Measurements from ENCODE around the gene TRNAU1AP. TPM values are rescaled to one million over a fixed set of nuclear protein-coding genes. Genes with fewer than 3 reads are reported as not detected.

TRNAU1AP gene
- total and polyA plus RNA-seq, 2 of the 13 experiments (the other 11 are each of a cell fraction or from before 2014, with no cell fraction given): 29.0 to 42.9 TPM

DNA sequence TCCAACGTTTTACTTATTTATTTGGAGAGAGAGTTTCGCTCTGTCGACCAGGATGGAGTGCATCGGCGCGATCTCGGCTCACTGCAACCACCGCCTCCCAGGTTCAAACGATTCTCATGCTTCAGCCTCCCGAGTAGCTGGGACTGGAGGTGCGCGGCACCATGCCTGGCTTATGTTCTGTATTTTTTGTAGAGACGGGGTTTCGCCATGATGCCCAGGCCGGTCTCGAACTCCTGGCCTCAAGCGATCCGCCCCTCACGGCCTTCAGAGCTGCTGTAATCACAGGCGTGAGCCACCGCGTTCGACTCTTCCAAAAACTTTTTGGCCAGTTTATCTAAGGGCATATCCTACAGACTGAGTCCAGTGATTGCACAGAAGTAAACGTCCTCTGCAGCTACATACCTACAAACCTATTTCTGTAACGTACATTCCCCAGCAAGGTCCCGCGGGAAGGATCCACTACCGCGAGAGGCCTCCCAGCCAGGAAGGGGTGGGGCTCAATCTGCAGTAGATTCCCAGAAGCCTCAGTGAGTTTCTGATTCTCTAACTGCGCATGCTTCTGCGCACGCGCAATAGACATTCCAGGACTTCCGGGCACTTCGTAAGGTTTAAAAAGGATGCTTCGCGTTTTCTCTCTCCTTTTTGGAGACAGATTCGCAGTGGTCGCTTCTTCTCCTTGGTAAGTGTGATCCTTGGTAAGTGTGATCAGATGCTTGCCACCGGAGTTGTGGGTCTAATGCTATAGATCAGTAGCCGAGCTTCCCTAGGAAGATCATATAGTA, 47.3 kb upstream of the TRNAU1AP start, which contains the start of gene RCC1 (continued):
- TF ChIP-seq, protein P1, sequence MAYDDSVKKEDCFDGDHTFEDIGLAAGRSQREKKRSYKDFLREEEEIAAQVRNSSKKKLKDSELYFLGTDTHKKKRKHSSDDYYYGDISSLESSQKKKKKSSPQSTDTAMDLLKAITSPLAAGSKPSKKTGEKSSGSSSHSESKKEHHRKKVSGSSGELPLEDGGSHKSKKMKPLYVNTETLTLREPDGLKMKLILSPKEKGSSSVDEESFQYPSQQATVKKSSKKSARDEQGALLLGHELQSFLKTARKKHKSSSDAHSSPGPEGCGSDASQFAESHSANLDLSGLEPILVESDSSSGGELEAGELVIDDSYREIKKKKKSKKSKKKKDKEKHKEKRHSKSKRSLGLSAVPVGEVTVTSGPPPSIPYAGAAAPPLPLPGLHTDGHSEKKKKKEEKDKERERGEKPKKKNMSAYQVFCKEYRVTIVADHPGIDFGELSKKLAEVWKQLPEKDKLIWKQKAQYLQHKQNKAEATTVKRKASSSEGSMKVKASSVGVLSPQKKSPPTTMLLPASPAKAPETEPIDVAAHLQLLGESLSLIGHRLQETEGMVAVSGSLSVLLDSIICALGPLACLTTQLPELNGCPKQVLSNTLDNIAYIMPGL (CRISPR knock-in tag; IDR thresholded peaks at IDR 0.05; ENCODE audit: borderline replicate concordance in 1 of 2, low read depth in 1 of 2): peak; percentile 61 to 81
- TF ChIP-seq DMAP1 (CRISPR knock-in tag; IDR thresholded peaks at IDR 0.05) (peak; percentile 79), ZNF430 (CRISPR knock-in tag; IDR thresholded peaks at IDR 0.05) (no peak), ZNF264 (CRISPR knock-in tag; IDR thresholded peaks at IDR 0.05) (no peak; the same call in 1 of the 2 replicates), KAT8 (CRISPR knock-in tag; IDR thresholded peaks at IDR 0.05) (peak; percentile 90), ZNF331 (CRISPR knock-in tag; IDR thresholded peaks at IDR 0.05) (peak; percentile 76)
- TF ChIP-seq, protein P2, sequence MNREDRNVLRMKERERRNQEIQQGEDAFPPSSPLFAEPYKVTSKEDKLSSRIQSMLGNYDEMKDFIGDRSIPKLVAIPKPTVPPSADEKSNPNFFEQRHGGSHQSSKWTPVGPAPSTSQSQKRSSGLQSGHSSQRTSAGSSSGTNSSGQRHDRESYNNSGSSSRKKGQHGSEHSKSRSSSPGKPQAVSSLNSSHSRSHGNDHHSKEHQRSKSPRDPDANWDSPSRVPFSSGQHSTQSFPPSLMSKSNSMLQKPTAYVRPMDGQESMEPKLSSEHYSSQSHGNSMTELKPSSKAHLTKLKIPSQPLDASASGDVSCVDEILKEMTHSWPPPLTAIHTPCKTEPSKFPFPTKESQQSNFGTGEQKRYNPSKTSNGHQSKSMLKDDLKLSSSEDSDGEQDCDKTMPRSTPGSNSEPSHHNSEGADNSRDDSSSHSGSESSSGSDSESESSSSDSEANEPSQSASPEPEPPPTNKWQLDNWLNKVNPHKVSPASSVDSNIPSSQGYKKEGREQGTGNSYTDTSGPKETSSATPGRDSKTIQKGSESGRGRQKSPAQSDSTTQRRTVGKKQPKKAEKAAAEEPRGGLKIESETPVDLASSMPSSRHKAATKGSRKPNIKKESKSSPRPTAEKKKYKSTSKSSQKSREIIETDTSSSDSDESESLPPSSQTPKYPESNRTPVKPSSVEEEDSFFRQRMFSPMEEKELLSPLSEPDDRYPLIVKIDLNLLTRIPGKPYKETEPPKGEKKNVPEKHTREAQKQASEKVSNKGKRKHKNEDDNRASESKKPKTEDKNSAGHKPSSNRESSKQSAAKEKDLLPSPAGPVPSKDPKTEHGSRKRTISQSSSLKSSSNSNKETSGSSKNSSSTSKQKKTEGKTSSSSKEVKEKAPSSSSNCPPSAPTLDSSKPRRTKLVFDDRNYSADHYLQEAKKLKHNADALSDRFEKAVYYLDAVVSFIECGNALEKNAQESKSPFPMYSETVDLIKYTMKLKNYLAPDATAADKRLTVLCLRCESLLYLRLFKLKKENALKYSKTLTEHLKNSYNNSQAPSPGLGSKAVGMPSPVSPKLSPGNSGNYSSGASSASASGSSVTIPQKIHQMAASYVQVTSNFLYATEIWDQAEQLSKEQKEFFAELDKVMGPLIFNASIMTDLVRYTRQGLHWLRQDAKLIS (CRISPR knock-in tag; IDR thresholded peaks at IDR 0.05): peak; percentile 97
- TF ChIP-seq, protein P3, sequence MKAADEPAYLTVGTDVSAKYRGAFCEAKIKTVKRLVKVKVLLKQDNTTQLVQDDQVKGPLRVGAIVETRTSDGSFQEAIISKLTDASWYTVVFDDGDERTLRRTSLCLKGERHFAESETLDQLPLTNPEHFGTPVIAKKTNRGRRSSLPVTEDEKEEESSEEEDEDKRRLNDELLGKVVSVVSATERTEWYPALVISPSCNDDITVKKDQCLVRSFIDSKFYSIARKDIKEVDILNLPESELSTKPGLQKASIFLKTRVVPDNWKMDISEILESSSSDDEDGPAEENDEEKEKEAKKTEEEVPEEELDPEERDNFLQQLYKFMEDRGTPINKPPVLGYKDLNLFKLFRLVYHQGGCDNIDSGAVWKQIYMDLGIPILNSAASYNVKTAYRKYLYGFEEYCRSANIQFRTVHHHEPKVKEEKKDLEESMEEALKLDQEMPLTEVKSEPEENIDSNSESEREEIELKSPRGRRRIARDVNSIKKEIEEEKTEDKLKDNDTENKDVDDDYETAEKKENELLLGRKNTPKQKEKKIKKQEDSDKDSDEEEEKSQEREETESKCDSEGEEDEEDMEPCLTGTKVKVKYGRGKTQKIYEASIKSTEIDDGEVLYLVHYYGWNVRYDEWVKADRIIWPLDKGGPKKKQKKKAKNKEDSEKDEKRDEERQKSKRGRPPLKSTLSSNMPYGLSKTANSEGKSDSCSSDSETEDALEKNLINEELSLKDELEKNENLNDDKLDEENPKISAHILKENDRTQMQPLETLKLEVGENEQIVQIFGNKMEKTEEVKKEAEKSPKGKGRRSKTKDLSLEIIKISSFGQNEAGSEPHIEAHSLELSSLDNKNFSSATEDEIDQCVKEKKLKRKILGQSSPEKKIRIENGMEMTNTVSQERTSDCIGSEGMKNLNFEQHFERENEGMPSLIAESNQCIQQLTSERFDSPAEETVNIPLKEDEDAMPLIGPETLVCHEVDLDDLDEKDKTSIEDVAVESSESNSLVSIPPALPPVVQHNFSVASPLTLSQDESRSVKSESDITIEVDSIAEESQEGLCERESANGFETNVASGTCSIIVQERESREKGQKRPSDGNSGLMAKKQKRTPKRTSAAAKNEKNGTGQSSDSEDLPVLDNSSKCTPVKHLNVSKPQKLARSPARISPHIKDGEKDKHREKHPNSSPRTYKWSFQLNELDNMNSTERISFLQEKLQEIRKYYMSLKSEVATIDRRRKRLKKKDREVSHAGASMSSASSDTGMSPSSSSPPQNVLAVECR (CRISPR knock-in tag; IDR thresholded peaks at IDR 0.05; ENCODE audit: borderline replicate concordance): peak; percentile 35; the same call in 1 of the 2 replicates
- TF ChIP-seq, protein P4, sequence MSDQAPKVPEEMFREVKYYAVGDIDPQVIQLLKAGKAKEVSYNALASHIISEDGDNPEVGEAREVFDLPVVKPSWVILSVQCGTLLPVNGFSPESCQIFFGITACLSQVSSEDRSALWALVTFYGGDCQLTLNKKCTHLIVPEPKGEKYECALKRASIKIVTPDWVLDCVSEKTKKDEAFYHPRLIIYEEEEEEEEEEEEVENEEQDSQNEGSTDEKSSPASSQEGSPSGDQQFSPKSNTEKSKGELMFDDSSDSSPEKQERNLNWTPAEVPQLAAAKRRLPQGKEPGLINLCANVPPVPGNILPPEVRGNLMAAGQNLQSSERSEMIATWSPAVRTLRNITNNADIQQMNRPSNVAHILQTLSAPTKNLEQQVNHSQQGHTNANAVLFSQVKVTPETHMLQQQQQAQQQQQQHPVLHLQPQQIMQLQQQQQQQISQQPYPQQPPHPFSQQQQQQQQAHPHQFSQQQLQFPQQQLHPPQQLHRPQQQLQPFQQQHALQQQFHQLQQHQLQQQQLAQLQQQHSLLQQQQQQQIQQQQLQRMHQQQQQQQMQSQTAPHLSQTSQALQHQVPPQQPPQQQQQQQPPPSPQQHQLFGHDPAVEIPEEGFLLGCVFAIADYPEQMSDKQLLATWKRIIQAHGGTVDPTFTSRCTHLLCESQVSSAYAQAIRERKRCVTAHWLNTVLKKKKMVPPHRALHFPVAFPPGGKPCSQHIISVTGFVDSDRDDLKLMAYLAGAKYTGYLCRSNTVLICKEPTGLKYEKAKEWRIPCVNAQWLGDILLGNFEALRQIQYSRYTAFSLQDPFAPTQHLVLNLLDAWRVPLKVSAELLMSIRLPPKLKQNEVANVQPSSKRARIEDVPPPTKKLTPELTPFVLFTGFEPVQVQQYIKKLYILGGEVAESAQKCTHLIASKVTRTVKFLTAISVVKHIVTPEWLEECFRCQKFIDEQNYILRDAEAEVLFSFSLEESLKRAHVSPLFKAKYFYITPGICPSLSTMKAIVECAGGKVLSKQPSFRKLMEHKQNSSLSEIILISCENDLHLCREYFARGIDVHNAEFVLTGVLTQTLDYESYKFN (CRISPR knock-in tag; conservative IDR thresholded peaks at IDR 0.05): peak; percentile 34; the same call in 1 of the 2 replicates
- TF ChIP-seq, protein P5, sequence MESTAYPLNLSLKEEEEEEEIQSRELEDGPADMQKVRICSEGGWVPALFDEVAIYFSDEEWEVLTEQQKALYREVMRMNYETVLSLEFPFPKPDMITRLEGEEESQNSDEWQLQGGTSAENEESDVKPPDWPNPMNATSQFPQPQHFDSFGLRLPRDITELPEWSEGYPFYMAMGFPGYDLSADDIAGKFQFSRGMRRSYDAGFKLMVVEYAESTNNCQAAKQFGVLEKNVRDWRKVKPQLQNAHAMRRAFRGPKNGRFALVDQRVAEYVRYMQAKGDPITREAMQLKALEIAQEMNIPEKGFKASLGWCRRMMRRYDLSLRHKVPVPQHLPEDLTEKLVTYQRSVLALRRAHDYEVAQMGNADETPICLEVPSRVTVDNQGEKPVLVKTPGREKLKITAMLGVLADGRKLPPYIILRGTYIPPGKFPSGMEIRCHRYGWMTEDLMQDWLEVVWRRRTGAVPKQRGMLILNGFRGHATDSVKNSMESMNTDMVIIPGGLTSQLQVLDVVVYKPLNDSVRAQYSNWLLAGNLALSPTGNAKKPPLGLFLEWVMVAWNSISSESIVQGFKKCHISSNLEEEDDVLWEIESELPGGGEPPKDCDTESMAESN (CRISPR knock-in tag; conservative IDR thresholded peaks at IDR 0.05): no peak
